Smooth muscle cell (in vitro differentiated cells): ENCODE data around the gene TMEM95. TPM values are rescaled to one million over a fixed set of nuclear protein-coding genes. Genes with fewer than 3 reads are reported as not detected.

ENCODE experiments used
- DNase-seq: peaks from one replicate; lab custom pipeline; 2025; ENCODE audit not compliant: unreplicated experiment; lab: John Stamatoyannopoulos, UW
- H2AFZ ChIP-seq: fragments of 200-600 bp; sonication (generic); 2 replicates; pipeline ENCODE4 v1.6.0; 2016; ENCODE audit warnings: antibody characterized with exemption, low read depth, mild to moderate bottlenecking
- H3F3A ChIP-seq: fragments of 200-600 bp; sonication (generic); 2 replicates; pipeline ENCODE4 v1.6.0; 2017; ENCODE audit warnings: antibody characterized with exemption, low read depth
- H3K27ac ChIP-seq: fragments of 200-600 bp; sonication (generic); 2 replicates; pipeline ENCODE4 v1.5.1; 2016; ENCODE audit warnings: low read depth, mild to moderate bottlenecking
- H3K27me3 ChIP-seq: fragments of 200-600 bp; sonication (generic); 2 replicates; pipeline ENCODE4 v1.6.1; 2016; ENCODE audit warnings: low read depth, mild to moderate bottlenecking
- H3K36me3 ChIP-seq: fragments of 200-600 bp; sonication (generic); 2 replicates; pipeline ENCODE4 v1.5.1; 2016; ENCODE audit warnings: low read depth
- H3K4me1 ChIP-seq: fragments of 200-600 bp; sonication (generic); 2 replicates; pipeline ENCODE4 v1.5.1; 2016; ENCODE audit warnings: low read depth
- H3K4me2 ChIP-seq: fragments of 200-600 bp; sonication (generic); 2 replicates; pipeline ENCODE4 v1.6.0; 2016; ENCODE audit warnings: mild to moderate bottlenecking
- H3K4me3 ChIP-seq: fragments of 200-600 bp; sonication (generic); 2 replicates; pipeline ENCODE4 v1.5.1; 2016; ENCODE audit warnings: mild to moderate bottlenecking
- H3K79me2 ChIP-seq: fragments of 200-600 bp; sonication (generic); 2 replicates; pipeline ENCODE4 v1.6.0; 2016; ENCODE audit warnings: low read depth, mild to moderate bottlenecking
- H3K9ac ChIP-seq: fragments of 200-600 bp; sonication (generic); 2 replicates; pipeline ENCODE4 v1.6.0; 2016; ENCODE audit warnings: low read depth
- H3K9me3 ChIP-seq: fragments of 200-600 bp; sonication (generic); replicated peaks from 2 replicates; pipeline ENCODE4 v1.5.1; 2016; ENCODE audit warnings: low read depth
- H4K20me1 ChIP-seq: fragments of 200-600 bp; sonication (generic); 2 replicates; pipeline ENCODE4 v1.6.0; 2016; ENCODE audit warnings: low read depth
- WGBS: methylation state at CpG from one replicate; pipeline ENCODE4 v1.1.7; 2016; ENCODE audit warnings: low lambda C conversion rate; 5-methylcytosine and 5-hydroxymethylcytosine counted together
- polyA plus RNA-seq: library from polyadenylated mRNA; unstranded; fragments of >200 nt; fragmentation: Nextera tagmentation; extraction: Ambion mirVana; gene quantifications from 2 replicates; pipeline ENCODE4 v1.2.1, GENCODE V29; 2016
- total RNA-seq: library from RNA; depleted of rRNA; stranded (reverse); fragments of >200 nt; gene quantifications from 2 replicates; pipeline ENCODE4 v1.2.3, GENCODE V29; 2014
- TF ChIP-seq, protein P1 (sequence below): fragments of 200-600 bp; sonication (generic); IDR thresholded peaks from 2 replicates; pipeline ENCODE4 v1.5.1; 2017; ENCODE audit warnings: borderline replicate concordance, mild to moderate bottlenecking, antibody characterized with exemption; ENCODE audit not compliant: insufficient read depth, poor library complexity, severe bottlenecking

The TMEM95 gene
- total and polyA plus RNA-seq, 2 experiments from 2014 or later = not detected

DNA sequence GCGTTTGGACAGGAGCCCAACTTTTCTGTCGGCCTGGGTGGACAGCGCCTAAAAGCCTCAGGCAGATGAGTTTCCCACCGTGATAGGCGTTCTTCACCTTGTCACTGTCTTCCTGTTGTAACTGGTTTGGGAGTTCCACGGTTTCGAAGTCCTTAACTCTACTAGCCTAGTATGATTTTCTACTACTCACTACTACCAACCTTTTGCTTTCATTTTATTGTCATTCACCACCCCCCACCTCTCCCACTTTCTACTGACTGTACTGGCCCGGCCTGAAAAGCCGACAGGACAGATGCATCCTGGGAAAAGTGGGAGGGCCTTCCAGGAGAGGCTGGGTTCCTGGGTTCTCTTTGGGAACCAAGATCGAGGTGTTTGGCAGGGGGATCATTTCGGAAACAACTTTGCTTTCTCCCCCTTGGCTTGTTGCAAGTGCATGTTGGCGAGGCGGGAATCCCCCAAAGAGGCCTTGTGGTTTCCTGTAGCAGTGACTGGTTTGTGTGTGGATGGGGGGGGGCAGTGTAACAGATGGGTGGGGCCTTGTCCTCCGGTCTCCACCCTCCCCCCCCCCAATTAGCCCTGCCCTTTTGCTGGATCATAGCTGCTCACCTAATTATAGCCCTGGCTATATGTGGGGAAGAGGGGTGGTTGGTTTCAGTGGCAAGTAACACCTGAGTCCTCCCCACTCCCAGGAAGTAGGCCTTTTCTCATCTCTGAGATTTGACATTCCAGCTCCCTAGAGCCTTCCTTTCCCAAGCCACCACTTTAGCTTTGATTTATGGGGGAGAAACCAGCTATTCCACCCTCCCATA is 46.1 kb upstream of the TMEM95 start:
- peaks cover 4% of the 10 kb centered on the region for H3K36me3 ChIP-seq
- no peaks in the 10 kb centered on the region for H3K27me3 ChIP-seq
- H3K4me3 ChIP-seq = peak overlapping the region; percentile 85
- peak overlapping the region; percentile 95 for H3K27ac ChIP-seq
- no peak overlapping the region for H2AFZ ChIP-seq
- peaks cover 62% of the 10 kb centered on the region for H3K79me2 ChIP-seq
- TF ChIP-seq, protein P1, sequence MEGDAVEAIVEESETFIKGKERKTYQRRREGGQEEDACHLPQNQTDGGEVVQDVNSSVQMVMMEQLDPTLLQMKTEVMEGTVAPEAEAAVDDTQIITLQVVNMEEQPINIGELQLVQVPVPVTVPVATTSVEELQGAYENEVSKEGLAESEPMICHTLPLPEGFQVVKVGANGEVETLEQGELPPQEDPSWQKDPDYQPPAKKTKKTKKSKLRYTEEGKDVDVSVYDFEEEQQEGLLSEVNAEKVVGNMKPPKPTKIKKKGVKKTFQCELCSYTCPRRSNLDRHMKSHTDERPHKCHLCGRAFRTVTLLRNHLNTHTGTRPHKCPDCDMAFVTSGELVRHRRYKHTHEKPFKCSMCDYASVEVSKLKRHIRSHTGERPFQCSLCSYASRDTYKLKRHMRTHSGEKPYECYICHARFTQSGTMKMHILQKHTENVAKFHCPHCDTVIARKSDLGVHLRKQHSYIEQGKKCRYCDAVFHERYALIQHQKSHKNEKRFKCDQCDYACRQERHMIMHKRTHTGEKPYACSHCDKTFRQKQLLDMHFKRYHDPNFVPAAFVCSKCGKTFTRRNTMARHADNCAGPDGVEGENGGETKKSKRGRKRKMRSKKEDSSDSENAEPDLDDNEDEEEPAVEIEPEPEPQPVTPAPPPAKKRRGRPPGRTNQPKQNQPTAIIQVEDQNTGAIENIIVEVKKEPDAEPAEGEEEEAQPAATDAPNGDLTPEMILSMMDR = no peak
- 2% methylated on average over 12 of the region's 14 CpGs for WGBS
- no peak for DNase-seq
- H3K9ac ChIP-seq = peak overlapping the region; percentile 98
- H3K9me3 ChIP-seq = no peaks in the 10 kb centered on the region
- H3K4me1 ChIP-seq = peaks cover 10% of the 10 kb centered on the region
- H3K4me2 ChIP-seq = peak overlapping the region; percentile 99
- H3F3A ChIP-seq = peaks cover 38% of the 10 kb centered on the region
- peaks cover 60% of the 10 kb centered on the region for H4K20me1 ChIP-seq

DNA sequence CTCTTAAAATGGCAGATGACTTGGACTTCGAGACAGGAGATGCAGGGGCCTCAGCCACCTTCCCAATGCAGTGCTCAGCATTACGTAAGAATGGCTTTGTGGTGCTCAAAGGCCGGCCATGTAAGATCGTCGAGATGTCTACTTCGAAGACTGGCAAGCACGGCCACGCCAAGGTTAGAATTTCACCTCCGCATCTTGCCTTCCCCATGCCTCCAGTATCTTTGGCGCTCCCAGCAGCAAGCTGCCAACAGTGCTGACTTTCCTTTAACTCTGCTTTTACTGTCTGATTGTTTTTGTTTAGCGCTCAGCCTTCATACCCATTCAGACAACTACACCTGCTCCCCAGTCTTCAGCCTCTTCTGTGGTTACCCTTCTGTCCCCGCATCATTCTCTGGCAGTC is 45.3 kb upstream of the TMEM95 start:
- no peak for DNase-seq
- H3K27ac ChIP-seq = peak overlapping the region; percentile 95
- H3K4me3 ChIP-seq = peak overlapping the region; percentile 85
- H3K36me3 ChIP-seq = peaks cover 4% of the 10 kb centered on the region
- peaks cover 45% of the 10 kb centered on the region for H3F3A ChIP-seq
- H3K9me3 ChIP-seq = no peaks in the 10 kb centered on the region
- peaks cover 68% of the 10 kb centered on the region for H4K20me1 ChIP-seq
- H3K4me1 ChIP-seq = peaks cover 16% of the 10 kb centered on the region
- H2AFZ ChIP-seq = no peak overlapping the region
- H3K27me3 ChIP-seq = no peaks in the 10 kb centered on the region
- peak overlapping the region; percentile 99 for H3K4me2 ChIP-seq
- TF ChIP-seq, protein P1 = no peak
- peaks cover 66% of the 10 kb centered on the region for H3K79me2 ChIP-seq
- WGBS = 93% methylated on average over 12 of the region's 12 CpGs
- H3K9ac ChIP-seq = peak overlapping the region; percentile 35

DNA sequence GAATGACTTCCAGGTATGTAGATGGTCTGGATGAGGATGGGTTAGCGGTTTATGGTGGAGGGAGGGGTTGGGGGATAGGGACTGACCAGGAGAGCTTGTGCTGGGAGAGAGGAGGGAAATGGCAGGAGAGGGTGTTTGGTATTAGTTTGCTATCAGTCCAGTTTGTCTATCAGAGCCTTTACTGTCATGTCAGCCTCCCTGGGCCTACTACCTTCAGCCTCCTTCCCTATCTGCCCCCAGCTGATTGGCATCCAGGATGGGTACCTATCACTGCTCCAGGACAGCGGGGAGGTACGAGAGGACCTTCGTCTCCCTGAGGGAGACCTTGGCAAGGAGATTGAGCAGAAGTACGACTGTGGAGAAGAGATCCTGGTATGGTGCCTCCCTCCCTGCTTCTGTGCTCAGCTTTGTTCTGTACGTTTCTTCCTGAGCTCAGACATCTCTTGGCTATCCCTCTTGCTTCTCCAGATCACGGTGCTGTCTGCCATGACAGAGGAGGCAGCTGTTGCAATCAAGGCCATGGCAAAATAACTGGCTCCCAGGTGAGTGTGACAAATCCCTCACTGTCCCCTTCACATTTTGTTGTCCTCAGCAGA is 43.7 kb upstream of the TMEM95 start:
- Histone ChIP-seq H3K27me3 (no peaks in the 10 kb centered on the region), H3K79me2 (peaks cover 66% of the 10 kb centered on the region), H3K4me2 (no peak overlapping the region), H3K27ac (peak overlapping the region; percentile 95), H3K36me3 (peaks cover 4% of the 10 kb centered on the region), H3K9me3 (no peaks in the 10 kb centered on the region), H3F3A (peaks cover 47% of the 10 kb centered on the region), H2AFZ (no peak overlapping the region), H3K4me3 (no peak overlapping the region), H3K9ac (no peak overlapping the region), H4K20me1 (peaks cover 70% of the 10 kb centered on the region), H3K4me1 (peaks cover 16% of the 10 kb centered on the region)
- DNase-seq = no peak
- WGBS = 93% methylated on average over 7 of the region's 7 CpGs
- TF ChIP-seq, protein P1 = no peak
